ENCODE data around the gene TRAF3.

Gene TRAF3

GRCh38 chr14:102897299-102898027 is 120.2 kb downstream of the TRAF3 start:
- no peak for DNase-seq

- DNase-seq: no peak
These were observed 121.0 kb downstream of the TRAF3 start for GRCh38 chr14:102898298-102898697.

DNA sequence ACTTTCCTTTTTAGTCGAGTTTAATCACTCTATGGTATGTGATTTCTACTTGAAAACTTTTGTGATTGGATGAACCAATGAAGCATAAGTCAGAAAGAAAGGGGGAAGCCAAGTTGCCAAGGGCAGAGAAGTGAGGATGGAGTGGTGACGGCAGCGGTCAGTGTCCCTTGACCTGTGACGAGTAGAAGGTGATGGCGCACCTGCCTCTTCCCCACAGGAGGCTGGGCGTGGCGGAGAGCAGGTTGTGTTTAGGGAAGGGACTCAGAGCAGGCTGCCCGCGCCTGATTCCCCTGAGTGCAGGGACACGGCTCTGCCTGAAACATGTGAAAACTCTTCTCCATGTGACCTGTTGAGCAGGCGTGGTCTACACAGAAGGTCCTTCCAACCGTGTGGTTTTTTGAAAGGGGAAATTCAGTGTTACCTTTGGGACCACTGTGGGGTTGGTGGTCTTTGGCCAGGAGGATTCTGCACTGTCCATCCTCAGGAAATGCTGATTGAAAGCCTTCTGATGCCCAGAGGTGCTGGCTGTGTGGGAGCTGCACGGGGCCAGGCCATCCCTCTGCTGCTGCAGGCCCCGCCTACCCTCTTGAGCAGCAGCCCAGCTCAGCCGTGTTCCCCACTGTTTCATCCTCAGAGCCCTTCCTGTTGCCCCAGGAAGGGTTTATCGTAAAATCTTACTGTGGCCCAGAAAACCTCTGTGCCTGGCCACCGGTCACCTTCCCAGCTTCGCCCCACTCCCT is 121.7 kb downstream of the TRAF3 start:
- DNase-seq: no peak

- no peak for DNase-seq
These were observed 122.3 kb downstream of the TRAF3 start for GRCh38 chr14:102899516-102899900.

GRCh38 chr14:102900631-102901571 is 123.7 kb downstream of the TRAF3 start:
- no peak for DNase-seq

- DNase-seq: no peak
These were observed 124.4 kb downstream of the TRAF3 start for GRCh38 chr14:102901633-102902032.

- DNase-seq: no peak
These were observed 124.8 kb downstream of the TRAF3 start for GRCh38 chr14:102902086-102902485.

- no peak for DNase-seq
These were observed 125.4 kb downstream of the TRAF3 start for GRCh38 chr14:102902523-102903247.

DNA sequence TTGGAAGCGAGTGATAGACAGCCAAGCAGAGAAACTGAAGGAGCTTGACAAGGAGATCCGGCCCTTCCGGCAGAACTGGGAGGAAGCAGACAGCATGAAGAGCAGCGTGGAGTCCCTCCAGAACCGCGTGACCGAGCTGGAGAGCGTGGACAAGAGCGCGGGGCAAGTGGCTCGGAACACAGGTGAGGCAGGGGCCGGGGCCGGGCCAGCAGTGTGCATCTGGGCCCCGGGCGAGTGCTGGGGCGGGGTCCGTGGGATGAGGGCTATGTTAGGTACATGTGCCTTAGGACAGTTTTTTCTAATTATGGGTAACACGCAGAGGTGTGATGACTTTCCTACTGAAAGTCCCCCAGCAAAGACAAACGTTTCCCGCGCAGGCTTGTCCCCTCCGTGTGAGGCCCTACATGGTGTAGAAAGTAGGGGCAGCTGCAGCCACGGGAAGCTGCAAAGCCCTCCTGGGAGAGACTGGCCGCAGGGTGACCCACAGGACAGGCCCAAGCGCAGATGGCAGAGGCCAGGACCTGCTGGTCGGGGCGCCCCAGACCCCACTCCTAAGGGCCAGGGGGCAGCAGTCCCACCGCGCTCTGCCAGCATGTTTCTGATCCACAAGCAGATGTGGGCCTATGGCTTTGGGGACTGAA is 126.1 kb downstream of the TRAF3 start:
- DNase-seq: no peak

DNA sequence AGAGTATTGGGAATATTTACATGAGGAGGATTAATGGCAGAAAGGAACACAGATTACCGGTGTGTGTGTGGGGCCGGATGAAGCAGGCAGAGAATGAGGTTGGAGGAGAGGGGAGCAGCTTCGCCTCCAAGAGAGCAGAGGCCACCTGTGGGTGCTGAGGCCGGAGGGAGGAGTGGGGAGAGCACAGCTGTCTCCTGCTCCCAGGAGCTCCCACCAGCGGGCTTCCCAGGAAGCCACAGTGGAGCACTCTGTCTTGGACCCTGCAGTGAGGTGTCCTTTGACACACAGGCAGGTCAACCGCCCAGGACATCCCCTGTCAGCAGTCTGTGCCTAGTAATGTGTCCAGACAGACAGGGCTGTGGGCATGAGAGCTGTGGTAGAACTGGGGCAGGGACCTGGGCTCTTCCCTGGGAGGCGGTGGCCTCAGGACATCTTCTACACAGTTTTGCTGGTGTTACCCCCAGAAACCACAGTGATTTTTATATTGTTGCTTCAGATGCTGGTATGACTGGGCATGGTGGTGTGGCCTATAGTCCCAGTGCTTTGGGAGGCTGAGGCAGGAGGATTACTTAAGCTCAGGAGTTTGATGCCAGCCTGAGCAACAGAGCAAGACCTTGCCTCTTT is 126.8 kb downstream of the TRAF3 start:
- DNase-seq: no peak

DNA sequence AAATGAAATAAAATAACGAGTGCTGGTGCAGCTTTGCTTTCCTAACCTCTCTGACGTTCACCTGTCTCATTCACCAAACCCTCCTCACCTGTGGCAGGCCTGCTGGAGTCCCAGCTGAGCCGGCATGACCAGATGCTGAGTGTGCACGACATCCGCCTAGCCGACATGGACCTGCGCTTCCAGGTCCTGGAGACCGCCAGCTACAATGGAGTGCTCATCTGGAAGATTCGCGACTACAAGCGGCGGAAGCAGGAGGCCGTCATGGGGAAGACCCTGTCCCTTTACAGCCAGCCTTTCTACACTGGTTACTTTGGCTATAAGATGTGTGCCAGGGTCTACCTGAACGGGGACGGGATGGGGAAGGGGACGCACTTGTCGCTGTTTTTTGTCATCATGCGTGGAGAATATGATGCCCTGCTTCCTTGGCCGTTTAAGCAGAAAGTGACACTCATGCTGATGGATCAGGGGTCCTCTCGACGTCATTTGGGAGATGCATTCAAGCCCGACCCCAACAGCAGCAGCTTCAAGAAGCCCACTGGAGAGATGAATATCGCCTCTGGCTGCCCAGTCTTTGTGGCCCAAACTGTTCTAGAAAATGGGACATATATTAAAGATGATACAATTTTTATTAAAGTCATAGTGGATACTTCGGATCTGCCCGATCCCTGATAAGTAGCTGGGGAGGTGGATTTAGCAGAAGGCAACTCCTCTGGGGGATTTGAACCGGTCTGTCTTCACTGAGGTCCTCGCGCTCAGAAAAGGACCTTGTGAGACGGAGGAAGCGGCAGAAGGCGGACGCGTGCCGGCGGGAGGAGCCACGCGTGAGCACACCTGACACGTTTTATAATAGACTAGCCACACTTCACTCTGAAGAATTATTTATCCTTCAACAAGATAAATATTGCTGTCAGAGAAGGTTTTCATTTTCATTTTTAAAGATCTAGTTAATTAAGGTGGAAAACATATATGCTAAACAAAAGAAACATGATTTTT is 128.2 kb downstream of the TRAF3 start:
- DNase-seq: no peak

GRCh38 chr14:102906616-102907302 is 129.5 kb downstream of the TRAF3 start:
- DNase-seq: no peak

DNA sequence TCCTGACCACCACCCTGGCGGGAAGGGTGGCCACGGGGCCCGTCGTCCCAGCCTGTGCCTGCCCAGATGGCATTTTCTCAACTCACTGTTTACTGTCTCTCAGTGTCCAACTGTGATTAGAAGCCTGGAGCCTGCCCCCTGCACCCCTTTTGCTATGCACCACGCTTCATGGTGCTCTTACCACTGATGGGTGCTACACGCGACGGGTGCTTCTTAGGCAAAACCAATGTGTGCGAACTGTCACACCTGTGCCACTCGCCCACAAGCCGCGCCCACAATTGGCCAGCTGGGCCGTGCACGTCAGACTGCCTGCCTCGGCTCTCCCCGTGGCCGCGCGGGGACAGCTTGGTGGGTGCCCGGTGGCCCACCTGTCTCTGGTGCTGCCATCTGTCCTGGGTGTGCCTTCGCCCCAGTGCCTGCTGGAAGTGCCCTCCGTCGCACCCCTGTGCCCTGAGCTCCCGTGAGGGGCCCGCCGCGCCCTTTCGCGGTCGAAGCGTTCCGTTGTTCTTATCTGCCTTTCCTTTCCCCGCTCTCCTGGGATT is 130.1 kb downstream of the TRAF3 start:
- DNase-seq: no peak

DNA sequence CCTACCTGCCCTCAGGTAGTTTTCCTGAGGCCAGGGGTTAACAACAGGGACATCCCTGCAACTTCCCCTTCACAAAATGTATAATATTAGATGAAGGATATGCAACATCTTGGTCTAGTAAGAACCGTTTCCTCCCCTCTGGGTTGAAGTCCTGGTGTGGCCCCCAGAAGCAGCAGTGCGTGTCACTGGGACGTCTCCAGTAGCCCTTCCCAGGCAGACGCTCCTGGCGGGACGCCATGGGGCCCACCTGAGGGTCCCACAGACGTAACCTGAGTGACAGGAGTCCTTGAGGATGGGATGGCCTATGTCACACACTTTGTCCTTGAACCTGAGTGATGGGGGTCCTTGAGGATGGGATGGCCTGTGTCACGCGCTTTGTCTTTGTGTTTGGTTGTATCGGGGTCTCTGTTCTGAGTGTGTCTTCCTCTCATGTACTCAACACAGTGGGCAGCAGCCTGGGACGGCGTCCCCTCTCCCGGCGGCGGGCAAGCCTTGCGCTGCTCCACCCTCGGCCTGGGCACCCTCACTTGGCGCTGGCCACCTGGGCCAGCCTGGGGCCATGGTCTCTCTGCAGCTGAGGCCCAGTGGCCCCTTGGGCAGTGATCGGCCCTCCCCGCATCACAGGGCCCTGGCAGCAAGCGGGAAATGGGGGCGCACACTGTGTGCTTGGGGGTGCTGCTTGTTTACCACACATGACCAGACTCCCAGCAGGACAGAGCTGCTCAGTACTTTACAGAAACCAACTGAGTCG is 130.9 kb downstream of the TRAF3 start:
- no peak for DNase-seq

DNA sequence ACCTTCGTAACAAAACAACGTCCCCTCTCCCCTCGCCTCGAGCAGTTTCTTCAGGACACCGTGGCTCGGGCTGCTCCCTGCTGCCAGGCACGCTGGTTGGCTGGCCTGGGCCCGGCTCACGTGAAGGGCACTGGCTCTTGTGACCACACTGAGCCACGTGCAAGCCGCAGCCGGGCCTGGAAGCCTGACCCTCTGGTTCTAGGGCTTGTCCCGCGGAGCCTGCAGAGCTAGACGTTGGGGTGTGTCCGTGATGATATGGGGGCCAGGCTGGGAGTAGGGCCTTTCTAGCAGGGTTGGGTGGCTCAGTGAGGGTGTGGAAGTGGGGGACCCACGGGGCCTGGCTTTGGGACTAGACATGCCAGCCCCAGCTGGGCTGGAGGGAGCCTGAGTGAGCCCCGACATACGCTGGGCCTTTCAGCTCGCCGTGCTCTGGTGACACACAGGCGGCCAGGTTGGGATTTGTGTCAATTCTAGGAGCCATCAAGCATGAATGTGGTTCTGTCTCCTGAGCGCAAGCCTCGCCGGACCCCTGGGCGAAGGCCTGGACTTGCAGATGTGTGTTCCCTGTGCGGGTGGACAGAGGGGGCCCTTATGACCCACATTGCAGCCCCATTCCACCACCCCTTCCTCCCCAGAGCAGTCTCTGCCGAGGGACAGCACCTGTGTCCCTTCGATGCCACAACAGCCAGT is 131.7 kb downstream of the TRAF3 start:
- no peak for DNase-seq

DNA sequence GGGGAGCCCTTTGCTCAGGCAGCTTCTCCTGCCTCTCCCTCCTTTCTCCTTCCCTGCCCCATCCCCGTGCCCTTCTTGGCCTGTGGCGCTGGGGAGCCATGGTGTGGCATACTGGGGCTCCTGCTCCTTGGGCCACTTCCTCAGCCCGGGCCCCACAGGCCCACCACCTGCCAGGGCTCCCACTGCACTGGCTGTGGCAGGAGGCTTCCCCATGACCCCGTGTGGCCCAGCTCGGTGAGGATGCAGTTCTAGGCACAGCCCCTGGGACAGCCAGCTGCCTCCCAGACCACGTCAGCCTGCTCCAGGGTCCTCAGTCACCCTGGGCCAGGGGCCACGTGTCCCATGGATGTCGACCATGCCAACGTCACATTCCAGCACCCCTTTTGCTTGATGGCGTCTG is 132.2 kb downstream of the TRAF3 start:
- no peak for DNase-seq

DNA sequence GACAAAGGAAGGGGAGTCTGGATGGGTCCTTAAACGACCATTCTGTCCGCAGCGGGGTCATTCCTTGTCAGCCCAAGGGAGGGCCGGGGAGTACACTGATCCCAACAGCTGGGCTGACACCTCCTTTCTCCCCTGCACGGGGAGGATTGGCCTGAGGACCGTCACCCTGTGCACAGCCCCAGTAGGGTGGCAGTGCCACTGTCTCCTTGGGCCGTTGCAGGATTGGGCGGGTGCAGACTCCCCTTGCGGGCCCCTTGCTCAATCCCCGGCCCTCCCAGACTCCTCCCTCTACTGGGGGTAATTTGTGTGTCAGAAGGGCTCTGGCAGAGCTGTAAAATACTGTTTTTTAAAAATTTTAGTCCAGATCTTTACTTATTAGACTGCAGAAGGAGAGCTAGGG is 132.7 kb downstream of the TRAF3 start:
- no peak for DNase-seq

GRCh38 chr14:102910442-102910841 is 133.2 kb downstream of the TRAF3 start:
- no peak for DNase-seq

Measured in SHP77 treated with DMSO at 0.1 percent for 48 hours (cell line).